GM23338 (cell line): Measurements from ENCODE around the gene ARMC7.

Source experiments
- CREB1 ChIP-seq: fragments of 250-450 bp; sonication (Bioruptor Pico); IDR thresholded peaks from 2 replicates; pipeline ENCODE4 v1.5.0; 2020; ENCODE audit warnings: low read depth, mild to moderate bottlenecking, moderate library complexity
- EZH2 ChIP-seq: fragments of 200-600 bp; sonication (generic); IDR thresholded peaks from one replicate; pipeline ENCODE4 v1.8.0; 2017; ENCODE audit warnings: antibody characterized with exemption, mild to moderate bottlenecking, low read depth; ENCODE audit not compliant: unreplicated experiment
- EZH2phosphoT487 ChIP-seq: fragments of 200-600 bp; sonication (generic); IDR thresholded peaks from one replicate; pipeline ENCODE4 v1.8.1; 2018; ENCODE audit warnings: antibody characterized with exemption; ENCODE audit not compliant: unreplicated experiment
- NANOG ChIP-seq: IDR thresholded peaks from 2 replicates; pipeline ENCODE4 v1.6.1; 2016; ENCODE audit warnings: antibody characterized with exemption, borderline replicate concordance
- POLR2AphosphoS5 ChIP-seq: IDR thresholded peaks from 2 replicates; pipeline ENCODE4 v1.6.1; 2016; ENCODE audit warnings: antibody characterized with exemption, low read depth
- REST ChIP-seq: IDR thresholded peaks from one replicate; pipeline ENCODE4 v1.6.1; 2018; ENCODE audit warnings: antibody characterized with exemption; ENCODE audit not compliant: unreplicated experiment
- TF ChIP-seq, protein P1 (sequence below), 2 experiments: fragments of 200-600 bp in 1 of 2; sonication (generic) in 1 of 2; conservative IDR thresholded peaks; 2 replicates each; pipeline versions ENCODE4 v1.5.1 to v1.6.1; 2016 to 2017; ENCODE audit warnings: antibody characterized with exemption in 2 of 2, low read depth in 2 of 2, mild to moderate bottlenecking in 2 of 2, moderate library complexity in 1 of 2
- TF ChIP-seq, protein P2 (sequence below): IDR thresholded peaks from 2 replicates; pipeline ENCODE4 v1.6.1; 2016; ENCODE audit warnings: antibody characterized with exemption

DNA sequence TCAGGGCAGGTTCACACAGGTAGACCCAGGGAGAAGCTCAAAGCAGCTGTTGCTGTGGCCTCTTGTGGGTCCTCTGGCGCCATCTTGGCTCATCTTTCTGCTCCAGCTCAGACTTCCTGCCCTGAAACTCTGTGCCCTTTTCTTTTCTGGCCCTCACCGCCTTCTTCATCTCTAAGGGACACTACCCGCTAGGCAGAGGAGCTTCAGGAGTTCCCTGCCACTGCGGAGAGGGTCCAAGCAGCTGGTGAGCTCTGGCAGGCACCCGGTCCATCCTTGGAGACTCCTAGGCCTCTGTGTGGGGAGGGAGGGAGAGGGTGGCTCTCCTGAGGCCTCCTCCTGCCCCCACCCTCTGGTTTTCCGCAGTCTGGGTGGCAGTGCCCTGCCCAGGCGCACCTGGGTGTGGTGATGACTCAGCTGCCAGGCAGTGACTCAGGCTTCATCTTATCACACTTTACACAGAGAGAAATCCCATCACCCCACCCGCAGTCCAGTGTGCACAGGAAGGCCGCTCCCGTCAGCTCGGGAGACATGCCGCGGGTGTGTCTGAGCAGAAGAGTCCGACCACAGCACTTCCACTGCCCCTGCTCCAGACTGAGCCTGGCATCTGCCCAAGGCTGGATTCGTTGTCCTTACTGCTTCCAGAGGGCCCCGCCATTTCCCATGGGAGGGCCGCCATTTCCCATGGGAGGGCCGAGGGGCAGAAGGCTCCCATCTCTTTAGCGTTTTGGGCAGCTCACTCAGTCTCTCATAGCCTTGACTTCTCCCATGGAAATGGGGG is 14.5 kb downstream of the ARMC7 start:
- TF ChIP-seq EZH2, result no peak
- TF ChIP-seq, protein P1, sequence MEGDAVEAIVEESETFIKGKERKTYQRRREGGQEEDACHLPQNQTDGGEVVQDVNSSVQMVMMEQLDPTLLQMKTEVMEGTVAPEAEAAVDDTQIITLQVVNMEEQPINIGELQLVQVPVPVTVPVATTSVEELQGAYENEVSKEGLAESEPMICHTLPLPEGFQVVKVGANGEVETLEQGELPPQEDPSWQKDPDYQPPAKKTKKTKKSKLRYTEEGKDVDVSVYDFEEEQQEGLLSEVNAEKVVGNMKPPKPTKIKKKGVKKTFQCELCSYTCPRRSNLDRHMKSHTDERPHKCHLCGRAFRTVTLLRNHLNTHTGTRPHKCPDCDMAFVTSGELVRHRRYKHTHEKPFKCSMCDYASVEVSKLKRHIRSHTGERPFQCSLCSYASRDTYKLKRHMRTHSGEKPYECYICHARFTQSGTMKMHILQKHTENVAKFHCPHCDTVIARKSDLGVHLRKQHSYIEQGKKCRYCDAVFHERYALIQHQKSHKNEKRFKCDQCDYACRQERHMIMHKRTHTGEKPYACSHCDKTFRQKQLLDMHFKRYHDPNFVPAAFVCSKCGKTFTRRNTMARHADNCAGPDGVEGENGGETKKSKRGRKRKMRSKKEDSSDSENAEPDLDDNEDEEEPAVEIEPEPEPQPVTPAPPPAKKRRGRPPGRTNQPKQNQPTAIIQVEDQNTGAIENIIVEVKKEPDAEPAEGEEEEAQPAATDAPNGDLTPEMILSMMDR (conservative IDR thresholded peaks at IDR 0.05; ENCODE audit: low read depth in 2 of 2), result peak in 1 of 2 experiments; percentile 30; a peak in 2 of 4 replicates
- TF ChIP-seq, protein P2, sequence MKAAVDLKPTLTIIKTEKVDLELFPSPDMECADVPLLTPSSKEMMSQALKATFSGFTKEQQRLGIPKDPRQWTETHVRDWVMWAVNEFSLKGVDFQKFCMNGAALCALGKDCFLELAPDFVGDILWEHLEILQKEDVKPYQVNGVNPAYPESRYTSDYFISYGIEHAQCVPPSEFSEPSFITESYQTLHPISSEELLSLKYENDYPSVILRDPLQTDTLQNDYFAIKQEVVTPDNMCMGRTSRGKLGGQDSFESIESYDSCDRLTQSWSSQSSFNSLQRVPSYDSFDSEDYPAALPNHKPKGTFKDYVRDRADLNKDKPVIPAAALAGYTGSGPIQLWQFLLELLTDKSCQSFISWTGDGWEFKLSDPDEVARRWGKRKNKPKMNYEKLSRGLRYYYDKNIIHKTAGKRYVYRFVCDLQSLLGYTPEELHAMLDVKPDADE, result no peak
- TF ChIP-seq EZH2phosphoT487, result no peak
- TF ChIP-seq POLR2AphosphoS5, result no peak
- TF ChIP-seq CREB1 (CRISPR knock-in tag), result no peak
- TF ChIP-seq NANOG, result no peak
- TF ChIP-seq REST, result no peak
